ENCODE measurements around the gene RPTOR.
"Not testable (repeated sequence)": the region's sequence is repeated elsewhere in the genome, so short reads cannot be mapped to it uniquely, and the experiment has no call there.

The RPTOR gene, protein sequence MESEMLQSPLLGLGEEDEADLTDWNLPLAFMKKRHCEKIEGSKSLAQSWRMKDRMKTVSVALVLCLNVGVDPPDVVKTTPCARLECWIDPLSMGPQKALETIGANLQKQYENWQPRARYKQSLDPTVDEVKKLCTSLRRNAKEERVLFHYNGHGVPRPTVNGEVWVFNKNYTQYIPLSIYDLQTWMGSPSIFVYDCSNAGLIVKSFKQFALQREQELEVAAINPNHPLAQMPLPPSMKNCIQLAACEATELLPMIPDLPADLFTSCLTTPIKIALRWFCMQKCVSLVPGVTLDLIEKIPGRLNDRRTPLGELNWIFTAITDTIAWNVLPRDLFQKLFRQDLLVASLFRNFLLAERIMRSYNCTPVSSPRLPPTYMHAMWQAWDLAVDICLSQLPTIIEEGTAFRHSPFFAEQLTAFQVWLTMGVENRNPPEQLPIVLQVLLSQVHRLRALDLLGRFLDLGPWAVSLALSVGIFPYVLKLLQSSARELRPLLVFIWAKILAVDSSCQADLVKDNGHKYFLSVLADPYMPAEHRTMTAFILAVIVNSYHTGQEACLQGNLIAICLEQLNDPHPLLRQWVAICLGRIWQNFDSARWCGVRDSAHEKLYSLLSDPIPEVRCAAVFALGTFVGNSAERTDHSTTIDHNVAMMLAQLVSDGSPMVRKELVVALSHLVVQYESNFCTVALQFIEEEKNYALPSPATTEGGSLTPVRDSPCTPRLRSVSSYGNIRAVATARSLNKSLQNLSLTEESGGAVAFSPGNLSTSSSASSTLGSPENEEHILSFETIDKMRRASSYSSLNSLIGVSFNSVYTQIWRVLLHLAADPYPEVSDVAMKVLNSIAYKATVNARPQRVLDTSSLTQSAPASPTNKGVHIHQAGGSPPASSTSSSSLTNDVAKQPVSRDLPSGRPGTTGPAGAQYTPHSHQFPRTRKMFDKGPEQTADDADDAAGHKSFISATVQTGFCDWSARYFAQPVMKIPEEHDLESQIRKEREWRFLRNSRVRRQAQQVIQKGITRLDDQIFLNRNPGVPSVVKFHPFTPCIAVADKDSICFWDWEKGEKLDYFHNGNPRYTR (N-terminal part only)

DNA sequence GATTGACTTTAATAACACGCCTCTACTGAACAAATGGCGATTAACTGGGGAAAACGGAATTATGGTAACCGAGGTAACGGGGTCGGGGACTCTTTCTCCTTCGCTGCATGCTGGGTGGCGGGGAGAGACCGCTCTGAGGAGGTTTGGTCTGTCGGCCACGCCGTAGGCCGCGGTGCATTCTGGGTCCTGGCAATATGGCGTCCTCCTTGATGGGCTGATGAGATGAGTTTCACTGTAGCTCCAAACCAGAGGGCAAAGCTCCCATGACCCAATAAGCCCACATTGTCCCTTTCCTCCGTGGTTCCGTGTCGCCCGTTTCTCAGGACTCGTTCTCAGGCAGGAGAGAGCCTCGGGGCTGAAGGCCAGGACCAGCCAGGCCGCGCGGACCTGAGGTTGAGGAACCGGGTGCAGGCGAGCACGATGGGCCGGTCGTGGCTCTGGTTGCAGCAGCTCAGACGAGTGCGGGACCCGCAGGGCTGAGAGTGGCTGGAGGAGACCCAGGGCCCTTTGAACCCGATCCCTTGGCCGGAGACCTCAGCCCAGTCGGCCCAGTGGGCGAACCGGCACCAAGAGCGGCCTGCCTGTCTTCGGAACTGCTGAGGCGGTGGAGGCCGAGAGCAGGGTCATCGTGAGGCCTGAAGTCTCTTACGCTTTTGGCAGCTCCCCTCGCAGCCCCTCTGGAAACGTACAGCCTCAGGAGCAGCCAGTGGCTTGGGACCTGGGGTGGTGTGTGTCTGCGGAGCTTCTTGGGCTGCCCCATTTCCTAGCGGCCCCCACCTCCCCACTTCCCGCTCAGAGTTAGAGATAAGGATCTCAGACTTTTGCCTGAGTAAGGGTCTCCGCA is at the start of gene RPTOR:
RPTOR (plus strand) TSS at position 184 of the 844 bp plus-strand sequence. CDS start 792 bp downstream, outside the sequence.
- peak; percentile 80 for DNase-seq

DNA sequence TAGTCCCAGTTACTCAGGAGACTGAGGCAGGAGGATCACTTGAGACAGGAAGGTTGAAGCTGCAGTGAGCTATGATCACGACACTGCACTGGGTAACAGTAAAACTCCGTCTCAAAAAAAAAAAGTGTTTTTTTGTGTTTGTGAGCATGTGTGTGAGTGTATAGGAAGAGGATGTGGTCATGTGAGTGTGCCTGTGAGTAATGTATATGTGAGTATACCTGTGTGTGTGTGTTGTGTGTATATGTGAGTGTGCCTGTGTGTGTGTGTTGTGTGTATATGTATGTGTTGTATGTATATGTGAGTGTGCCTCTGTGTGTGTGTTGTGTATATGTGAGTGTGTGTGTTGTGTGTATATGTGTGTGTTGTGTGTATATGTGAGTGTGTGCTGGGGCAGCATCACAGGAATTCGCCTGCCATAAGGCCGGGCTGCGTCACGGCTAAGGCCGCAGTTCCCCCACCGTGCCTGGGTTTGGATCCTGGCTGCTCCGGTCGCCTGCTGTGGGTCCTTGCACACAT is 46.9 kb upstream of the RPTOR start:
- DNase-seq: no peak

DNA sequence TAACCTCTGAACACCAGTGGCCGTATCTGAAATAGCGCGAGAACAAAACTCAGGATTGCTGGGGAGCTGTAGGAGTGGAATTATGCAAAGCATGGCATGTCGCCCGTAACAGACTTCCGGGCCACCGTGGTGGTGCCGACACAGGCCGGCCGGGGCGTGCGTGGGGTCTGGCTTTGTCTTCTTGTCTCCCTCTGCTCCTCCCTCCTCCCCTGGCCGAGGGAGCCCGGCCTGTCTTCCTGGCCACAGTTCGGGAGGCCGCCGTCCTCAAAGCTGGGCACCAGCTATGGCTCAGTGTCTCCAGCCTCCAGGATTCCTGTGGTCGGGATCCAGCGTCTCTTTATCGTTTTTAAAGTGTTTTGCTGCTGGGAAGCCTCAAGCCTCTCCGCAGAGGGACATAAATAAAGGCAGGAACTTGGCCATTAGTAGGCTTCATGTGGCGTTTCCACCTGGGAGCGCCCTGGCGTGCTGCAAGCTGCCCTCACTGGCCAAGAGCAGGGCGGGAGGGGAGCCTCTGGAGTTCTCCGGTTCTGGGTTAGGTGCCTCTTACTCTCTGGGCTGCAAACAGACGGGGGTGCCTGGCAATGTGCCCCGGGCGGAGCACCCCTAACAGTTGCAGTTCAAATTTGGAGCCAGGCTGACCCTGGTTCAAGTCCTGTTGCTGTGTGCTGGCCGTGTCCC is 46.3 kb upstream of the RPTOR start:
- DNase-seq: no peak

DNA sequence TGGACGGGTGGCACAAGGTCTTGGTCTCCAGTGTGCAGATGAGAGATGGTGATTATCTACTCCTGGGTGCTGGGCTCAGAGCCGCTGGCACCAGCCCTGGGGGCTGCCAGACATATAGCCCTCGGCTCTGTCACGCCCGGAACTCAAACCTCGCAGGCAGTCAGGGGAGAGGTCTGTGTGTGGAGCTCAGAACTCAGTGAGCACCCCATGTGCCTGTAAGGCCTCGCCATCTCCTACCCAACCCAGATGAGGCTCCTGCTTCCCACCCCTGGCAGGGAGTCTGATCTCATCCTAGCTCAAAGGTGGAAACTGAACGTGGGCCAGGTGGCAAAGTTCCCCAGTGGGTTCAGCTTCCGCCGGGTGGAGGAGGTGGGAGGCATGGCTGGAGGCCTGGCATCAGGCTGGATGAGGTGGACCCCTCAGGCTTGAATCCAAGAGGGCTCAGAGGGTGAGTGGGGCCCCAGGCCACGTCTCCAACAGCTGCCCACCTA is 45.7 kb upstream of the RPTOR start:
- DNase-seq: no peak

DNA sequence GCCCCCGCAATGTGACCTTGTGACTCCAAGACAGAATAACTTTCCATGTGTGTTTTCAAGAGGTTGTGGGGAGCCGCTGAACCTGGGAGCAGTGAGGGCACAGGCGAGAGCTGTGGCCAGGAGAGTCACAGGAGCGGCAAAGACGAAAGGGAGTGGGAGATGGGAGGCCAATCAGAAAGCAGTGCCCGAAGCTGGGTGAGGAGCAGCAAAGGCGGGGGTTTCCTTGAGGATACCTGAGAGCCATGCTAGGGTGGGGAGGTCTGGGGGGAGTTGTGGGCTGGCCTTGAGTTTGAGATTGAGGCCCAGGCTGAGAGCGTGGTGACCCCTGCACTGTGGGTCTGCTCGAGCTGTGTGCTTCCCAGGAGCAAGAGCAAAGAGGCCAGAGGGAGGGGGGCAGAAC is 45.1 kb upstream of the RPTOR start:
- DNase-seq: no peak

DNA sequence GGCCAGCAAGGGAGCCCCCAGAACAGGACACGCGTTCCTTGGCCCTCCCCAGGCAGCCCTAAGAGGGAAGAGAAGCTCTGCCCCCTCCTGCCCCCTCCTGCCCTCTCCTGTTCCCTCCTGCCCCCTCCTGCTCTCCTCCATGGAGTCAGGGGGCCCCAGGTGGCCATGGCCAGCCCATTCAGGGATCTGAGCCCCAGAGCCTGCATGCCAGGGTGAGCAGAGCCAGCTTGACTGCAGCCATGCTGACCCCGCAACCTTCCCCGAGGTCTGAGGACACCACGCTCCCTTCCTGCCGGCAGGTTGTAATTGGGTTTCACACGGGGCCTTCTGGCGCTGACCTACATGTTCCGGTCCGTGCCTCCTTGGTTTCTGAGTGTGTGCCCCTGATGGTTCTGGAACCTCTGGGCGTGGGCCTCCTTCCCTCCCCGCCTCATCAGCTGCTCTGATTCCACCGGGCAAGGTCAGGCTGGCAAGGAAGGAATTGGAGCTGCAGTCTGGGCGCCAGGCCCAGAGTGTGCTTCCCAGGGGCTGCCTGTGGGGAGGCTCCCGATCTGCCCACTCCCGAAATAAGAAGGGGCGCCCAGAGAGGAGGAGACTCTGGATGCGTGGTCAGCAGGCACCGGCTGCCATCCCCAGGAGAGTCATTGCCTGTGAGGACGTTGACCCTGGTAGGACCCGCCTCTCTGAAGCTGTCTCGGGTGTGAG is 44.5 kb upstream of the RPTOR start:
- DNase-seq: no peak

DNA sequence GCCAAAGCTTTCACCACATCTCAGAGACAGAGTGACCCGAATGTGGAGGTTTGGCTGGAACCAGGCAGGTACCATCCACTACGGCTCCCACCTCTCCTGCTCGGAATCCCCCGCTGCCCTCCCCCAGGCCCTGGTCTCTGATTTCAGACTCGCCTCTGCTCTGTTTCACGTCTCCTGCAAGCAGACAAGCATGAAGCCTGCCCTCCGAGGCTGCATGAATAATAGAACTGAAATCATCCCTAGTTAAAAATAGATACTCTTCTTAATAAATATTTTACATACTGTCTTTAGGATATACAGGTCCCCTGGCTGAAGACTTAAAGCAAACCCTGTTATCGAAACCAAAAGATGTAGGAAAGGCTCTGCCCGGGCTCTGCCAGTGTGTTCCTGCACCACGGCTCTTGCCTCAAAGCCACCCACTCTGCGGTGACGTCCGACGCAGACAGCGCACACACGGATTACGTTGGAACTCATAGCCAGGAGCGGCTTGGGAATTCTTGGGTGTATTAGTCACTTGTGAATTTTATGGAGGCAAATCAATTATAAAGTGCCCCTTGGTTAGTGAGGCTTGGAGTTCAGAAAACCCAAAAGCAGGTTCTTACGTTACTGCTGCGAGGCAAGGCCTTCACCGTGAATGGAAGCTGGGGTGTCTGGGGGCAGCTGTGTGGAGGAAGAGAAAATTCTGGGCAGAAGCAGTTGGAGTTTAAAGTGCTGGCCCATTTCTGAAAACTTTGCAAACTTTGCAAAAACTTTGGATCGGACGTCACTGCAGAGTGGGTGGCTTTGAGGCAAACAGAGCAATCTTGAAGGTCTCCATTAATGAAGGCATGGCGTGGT is 42.7 kb upstream of the RPTOR start:
- DNase-seq: peak; percentile 70

DNA sequence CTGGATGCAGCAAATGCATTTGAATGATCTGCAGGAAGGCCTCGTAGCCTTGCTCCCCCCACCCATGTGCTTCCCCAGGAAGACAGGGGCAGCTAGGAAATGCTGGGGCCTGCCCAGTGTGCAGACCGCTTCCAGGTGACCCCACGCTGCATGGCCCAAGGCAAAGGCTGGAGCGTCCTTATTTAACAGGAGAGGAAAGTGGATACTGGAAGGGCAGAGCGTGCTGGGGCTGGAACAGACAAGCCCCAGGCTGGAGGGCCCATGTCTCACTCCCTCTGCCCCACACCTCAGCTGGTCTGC is 42.1 kb upstream of the RPTOR start:
- no peak for DNase-seq

DNA sequence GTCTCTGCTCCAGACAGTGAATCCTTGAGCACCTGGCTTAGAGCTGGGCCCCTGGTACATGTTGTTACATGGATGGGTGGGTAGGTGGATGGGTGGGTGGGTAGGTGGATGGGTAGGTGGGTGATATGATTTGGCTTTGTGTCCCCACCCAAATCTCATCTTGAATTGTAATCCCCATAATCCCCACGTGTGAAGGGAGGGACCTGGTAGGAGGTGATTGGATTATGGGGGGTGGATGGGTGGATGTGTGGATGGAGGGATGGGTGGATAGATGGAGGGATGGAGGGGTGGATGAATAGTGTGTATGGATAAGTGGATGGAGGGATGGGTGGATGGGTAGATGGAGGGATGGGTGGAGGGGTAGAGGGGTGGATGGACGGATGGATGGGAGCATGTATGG is 41.6 kb upstream of the RPTOR start:
- DNase-seq: no peak

DNA sequence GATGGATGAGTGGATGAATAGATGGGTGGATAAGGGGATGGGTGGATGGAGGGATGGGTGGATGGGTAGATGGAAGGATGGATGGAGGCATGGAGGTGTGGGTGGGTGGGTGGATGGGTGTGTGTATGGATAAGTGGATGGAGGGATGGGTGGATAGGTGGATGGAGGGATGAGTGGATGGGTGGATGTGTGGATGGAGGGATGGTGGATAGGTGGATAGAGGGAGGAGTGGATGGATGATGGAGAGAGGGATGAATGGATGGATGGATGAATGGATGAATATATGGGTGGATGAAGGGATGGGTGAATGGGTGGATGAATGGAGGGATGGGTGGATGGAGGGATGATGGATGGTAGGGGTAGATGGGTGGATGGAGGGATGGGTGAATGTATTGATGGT is 40.7 kb upstream of the RPTOR start:
- no peak for DNase-seq

DNA sequence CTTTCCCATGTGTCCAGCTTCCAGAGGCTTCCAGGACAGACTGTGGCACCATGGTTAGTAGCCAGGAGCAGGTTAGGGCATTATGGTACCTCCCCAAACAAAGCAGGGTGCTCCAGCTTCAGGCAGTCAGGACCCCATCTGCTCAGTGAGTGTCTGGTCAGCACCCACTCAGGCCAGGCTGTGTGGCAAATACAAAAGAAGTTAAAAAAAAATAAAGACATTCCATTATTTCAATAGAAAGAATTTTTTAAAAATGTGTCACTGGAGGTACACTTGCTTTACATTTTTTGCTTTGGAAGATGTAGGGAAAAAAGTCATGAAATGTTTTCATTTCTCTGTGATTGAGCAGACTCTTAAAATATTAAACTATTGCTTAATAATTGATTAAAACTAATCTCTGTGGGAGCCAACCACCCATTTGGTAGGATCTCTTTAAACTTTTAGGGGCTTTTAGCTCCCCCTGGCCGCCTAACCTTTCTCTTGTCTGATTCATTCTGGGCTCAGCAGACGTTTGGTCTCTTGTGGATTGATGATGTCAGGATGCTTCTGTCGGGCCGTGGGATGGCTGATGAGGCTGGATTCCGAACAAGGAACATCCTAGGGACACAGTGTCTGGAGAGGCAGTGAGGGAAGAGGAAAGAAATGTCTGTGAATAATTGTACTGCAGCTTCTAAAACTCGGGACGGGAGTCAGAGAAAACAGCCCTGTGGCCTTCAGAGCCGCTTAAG is 39.8 kb upstream of the RPTOR start:
- DNase-seq: no peak

DNA sequence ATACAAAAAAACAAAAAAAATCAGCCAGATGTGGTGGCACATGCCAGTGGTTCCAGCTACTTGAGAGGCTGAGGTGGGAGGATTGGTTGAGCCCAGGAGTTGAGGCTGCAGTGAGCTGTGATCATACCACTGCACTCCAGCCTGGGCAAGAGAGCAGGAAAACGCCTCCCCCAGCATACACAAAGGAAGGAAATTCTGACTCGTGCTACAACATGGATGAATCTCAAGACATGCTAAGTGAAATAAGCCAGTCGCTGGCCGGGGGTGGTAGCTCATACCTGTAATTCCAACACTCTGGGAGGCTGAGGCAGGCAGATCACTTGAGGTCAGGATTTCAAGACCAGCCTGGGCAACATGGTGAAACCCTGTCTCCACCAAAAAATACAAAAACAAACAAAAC is 37.5 kb upstream of the RPTOR start:
- not testable (repeated sequence) for DNase-seq

DNA sequence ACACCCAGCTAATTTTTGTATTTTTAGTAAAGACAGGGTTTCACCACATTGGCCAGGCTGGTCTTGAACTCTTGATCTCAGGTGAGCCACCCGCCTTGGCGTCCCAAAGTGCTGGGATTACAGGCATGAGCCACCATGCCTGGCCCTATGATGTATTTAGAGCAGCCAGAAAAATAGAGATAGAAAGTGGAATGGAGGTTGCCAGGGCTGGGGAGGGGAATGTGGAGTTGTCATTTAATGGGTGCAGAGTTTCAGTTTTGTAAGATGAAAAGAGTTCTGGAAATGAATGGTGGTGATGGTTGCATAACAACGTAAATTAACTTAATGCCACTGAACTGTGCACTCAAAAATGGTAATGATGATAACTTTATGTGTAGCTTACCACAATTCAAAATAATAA is 36.7 kb upstream of the RPTOR start:
- DNase-seq: no peak

DNA sequence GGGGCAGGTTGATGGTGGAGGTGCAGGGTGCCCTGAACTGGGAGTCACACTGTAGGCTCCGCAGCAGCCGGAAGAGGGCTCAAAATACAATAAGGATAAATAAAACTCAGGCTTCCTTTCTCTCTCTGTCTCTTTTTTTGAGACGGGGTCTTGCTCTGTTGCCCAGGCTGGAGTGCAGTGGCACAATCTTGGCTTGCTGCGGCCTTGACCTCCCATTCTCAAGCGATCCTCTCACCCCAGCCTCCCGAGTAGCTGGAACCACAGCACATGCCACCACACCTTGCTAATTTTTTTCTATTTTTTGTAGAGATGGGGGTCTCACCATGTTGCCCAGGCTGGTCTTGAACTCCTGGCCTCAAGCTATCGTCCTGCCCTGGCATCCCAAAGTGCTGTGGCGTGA is 35.3 kb upstream of the RPTOR start:
- no peak for DNase-seq

DNA sequence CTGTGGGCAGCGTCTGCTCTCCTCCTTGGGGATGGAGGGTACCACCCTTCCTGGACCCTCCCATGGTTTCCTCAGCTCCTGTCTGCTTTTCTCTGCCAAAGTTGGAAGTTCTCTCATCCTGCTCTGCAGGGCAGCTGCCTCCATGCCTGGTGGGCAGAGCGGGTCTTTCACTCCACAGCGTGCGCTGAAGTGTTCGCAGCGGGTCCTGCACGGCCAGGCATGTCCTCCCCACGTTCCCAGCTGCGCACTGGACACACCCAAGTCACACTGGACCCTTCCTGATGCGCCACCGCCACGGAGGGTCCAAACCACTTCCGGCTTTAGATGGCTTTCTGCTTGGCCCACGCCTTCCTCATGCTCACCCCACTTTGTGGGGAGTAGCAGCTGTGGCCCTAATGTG is 34.5 kb upstream of the RPTOR start:
- no peak for DNase-seq

DNA sequence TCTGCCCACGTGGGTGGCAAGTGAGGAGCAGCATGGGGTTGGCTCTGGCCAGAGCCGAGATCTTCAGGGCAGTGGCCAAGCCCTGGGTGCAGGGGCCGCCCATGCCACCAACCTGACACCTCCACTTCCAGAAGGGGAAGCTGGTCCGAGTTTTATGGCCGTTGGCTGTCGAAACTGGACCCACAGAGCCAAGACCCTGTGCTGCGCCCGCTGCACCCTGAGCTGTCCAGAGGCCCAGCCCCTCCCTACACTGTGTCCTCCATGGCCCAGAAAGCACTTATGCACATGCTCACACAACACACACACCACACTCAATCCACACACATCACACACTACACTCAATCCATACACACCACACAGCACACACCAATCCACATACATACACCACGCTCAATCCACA is 33.9 kb upstream of the RPTOR start:
- no peak for DNase-seq

DNA sequence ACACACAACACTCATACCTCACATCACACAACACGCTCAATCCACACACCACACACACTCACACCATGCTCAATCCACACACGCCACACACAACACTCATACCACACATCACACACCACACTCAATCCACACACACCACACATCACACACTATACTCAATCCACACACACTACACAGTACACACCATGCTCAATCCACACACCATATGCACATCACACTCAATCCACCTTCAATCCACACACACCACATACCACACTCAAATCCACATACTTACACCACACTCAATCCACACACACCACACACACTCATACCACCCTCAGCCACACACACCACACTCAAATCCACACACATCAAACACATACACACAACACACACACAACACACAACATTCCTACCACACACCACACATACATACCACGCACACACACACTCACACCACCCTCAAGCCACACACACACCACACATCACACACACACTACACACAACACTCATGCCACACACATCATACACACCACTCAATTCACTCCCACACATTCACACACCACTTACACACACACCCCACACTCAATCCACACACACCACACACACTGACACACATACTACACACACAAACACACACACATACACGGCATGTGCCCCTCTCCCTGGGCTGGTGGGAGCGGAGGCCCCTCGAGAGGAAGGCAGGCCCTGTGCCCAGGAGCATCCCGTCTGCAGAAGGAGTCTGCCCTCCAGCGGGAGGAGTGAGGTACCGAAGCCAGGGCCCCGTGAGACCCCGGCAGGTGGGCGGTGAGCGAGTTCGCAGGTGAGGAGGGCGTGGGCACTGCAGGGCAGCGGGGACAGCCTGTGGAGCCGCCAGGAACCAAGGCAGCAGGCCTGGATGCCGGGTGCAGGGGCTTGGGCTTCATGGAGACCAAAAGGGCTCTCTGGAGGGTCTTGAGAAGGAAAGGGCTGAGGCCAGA is 33.1 kb upstream of the RPTOR start:
- no peak for DNase-seq

DNA sequence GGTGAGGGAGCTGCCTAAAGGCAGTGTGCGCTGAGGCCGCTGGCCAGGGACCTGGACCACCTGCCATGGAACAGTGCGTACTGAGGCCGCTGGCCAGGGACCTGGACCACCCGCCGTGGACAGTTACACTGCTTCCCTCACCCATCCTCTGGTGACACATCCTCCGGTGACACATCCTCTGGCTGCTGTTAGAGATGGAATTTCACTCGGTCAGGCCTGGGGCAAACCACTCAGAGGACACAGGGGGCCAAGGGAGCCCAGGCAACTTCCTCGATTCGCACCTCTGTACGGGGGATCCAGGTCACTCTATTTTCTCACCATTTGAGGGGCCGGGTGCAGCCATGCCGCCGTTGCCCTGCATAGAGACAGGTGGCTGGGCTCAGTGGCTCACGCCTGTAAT is 32.4 kb upstream of the RPTOR start:
- DNase-seq: no peak

Data from NCI-H510A treated with DMSO at 0.1 percent for 48 hours (cell line).